Activated T-helper 9 cell treated with anti-CD3 and anti-CD28 coated beads, Interleukin-2, amount 50 U/mL, for 16 hours (primary cell): ENCODE data around the gene PRICKLE2.

Experiments used
- DNase-seq: peaks from one replicate; pipeline ENCODE4 v3.0.0-alpha.2; 2020; ENCODE audit warnings: low read depth

The PRICKLE2 gene

DNA sequence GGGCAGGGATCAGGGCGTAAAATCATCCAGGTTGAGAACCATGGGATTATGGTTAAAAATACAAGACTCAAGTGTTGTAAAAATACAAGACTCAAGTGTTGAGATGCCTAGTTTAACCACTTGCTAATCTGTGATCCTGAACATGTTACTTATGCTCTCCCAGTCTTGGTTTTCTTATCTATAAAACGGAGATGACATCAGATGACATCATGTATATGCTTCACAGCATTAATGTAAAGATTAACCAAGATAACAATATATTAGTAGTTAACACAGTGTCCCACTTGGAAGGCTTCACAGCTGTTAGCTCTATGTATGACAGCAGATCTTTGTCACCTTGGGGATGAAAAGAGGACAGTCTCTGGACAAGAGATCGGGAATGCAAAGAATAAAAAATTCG lies 96.2 kb downstream of the PRICKLE2 start:
- no peak for DNase-seq

DNA sequence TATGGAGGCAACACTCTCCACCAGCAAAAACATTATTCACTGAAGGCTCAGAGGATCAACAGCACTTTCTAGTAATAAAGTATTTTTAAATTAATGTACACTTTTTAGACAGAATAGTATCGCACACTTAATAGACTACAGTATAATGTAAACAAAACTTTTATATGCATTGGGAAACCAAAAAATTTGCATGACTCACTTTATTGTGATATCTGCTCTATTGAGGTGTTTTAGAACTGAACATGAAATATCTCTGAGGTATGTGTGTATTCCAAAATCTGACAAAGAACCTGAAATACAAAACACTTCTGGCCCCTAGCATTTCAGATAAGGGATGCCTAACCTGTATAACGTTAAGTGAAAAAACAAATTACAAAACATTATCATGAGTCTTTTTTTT lies 99.7 kb downstream of the PRICKLE2 start:
- DNase-seq, result no peak

- DNase-seq, result no peak
These were observed 101.3 kb downstream of the PRICKLE2 start for GRCh38 chr3:64123931-64124330.

- no peak for DNase-seq
These were observed 102.8 kb downstream of the PRICKLE2 start for GRCh38 chr3:64122476-64122875.

DNA sequence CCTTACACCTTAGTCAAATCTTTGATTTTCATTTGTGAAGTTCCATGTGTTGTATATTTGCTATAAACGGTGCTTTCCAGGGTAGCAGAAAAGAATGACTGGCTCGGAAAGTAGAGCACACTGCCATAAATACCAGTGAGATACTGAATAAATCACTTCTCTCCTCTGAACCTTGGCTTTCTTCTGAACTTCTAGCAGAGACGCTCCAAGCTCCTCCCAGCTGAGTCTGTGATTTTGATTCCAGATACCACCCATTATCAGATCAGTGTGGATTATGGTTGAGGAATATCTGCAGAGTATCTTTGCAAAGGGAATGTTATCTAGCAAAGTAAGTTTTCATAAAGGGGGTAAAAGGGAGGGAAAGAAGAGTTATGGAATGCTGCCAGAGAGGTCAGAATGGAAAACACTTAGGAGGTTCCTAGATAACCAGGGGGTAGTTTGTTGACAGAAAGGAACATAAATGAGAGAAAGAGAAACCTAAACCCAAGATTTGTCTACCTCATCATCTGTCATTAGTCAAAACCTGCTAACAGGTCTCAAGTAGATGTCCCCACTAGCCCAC lies 103.4 kb downstream of the PRICKLE2 start:
- no peak for DNase-seq

DNA sequence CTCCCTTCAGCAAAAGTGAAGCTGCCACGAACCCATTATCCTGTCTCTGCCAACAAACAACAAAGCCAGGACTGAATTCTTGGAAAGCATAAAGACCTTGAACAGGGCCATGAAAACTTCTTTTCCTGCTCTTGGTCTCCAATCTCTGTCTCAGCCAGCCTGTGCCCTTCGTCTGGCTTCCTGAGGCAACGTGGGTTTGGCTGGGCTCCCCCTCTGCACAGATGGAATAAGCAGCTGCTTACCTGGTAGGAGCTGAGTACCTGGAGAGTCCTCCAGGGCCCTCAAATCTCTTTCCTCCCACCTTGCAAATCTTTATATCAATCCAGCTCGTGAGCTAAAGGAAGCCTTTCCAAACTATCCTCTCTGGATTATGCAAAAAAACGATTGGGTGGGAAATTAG lies 104.4 kb downstream of the PRICKLE2 start:
- no peak for DNase-seq

DNA sequence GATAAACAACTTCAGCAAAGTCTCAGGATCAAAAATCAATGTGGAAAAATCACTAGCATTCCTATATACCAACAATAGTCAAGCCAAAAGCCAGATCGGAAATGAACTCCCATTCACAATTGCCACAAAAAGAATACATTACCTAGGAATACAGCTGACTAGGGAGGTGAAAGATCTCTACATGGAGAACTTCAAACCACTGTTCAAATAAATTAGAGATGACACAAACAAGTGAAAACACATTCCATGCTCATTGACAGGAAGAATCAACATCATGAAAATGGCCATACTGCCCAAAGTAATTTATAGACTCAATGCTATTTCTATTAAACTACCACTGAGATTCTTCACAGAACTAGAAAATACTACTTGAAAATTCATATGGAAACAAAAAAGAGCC lies 107.8 kb downstream of the PRICKLE2 start:
- no peak for DNase-seq

DNA sequence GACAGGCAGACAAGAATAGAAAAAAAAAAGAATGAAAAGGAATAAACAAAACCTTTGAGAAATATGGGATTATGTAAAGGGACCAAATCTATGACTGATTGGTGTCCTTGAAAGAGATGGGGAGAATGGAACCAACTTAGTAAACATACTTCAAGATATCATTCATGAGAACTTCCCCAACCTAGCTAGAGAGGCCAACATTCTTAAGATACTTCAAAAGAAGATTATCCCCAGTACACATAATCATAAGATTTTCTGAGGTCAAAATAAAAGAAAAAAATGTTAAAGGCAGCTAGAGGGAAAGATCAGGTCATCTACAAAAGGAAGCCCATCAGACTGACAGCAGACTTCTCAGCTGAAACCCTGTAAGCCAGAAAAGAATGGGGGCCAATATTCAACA lies 110.6 kb downstream of the PRICKLE2 start:
- no peak for DNase-seq

- DNase-seq, result no peak
These were observed 113.4 kb downstream of the PRICKLE2 start for GRCh38 chr3:64111872-64112271.

GRCh38 chr3:64111083-64111482 lies 114.2 kb downstream of the PRICKLE2 start:
- no peak for DNase-seq

- no peak for DNase-seq
These were observed 115.2 kb downstream of the PRICKLE2 start for GRCh38 chr3:64110071-64110470.

DNA sequence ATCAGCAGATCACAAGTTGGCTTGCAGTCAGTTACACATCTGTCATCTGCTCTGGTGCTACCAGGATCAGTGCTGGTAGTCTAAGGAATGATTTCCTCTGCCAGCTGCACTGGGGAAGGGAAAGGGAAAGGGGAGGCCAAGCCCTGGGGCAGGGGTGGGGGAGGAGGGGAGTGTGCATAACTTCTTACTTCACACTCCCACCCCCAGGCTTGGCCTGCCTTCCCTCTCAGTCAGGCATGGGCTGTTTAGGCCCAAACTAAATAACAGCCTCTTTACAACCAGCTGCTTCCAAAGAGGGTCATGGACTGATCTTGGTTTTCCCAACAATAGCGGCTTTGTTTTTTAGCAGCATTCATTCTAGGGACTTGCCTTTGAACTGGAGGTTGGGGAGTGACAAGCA lies 115.8 kb downstream of the PRICKLE2 start:
- no peak for DNase-seq

DNA sequence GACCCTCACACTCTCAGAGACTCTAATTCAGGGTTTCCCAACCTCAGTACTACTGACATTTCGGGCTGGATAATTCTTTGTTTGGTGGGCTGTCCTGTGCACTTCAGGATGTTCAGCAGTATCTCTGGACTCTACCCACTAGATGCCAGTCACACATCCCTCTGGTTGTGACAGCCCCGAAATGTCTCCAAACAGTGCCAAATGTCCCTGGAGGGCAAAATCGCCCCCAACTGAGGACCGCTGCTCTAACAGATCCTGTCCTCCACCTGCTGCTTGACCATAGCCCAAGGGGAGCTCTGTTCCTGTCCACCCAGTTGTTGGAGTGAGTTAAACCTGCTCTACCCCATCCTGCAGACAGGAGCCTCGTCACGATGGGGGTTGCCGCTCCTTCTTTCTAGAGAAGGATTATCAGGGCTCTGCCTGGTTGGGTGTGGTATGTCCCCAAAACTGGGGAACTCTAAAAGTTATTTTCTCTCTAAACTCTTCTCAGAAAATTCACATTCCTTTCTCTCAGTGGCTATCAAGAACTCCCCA lies 116.4 kb downstream of the PRICKLE2 start:
- DNase-seq, result no peak

- DNase-seq, result no peak
These were observed 117.0 kb downstream of the PRICKLE2 start for GRCh38 chr3:64108231-64108630.

GRCh38 chr3:64107190-64107589 lies 118.1 kb downstream of the PRICKLE2 start:
- no peak for DNase-seq

DNA sequence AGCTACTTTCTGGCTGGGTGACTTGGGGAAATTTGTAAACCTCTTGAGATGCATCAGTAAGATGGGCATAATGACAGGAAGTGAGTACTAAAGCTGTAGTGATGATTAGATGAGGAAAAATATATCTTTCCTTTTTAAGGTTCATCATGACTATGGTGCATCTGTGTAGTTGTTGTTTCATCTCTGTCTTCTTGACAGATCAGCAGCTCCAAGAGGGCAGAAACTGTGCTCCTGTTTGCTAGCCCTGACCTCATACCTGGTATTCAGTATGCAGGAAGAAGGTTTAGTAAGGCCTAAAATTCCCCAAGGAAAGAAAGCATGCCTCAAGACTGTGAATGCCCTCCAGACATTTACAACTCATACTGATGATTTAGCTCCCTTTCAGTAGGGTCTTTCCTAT lies 119.5 kb downstream of the PRICKLE2 start:
- DNase-seq, result no peak

DNA sequence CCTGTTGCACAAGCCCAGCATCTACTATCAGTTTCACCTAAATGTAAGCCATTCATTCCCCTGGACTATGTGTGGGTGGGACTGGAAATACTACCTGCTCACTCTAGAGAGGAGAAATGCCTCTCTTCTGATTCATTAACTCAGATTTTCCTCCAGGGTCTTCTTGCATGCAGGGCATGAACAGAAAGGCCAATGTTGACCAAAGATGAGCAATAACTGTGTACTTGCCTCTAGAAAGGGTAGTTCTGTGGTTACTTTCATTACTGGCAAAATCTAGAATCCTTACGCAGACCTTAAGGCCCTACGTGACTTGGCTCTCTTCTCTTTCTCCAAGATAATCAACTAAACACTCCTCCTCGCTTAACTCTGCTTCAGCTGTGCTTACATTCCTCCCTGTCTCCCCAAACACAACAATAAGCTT lies 120.6 kb downstream of the PRICKLE2 start:
- no peak for DNase-seq

GRCh38 chr3:64104006-64104405 lies 121.3 kb downstream of the PRICKLE2 start:
- DNase-seq, result no peak

DNA sequence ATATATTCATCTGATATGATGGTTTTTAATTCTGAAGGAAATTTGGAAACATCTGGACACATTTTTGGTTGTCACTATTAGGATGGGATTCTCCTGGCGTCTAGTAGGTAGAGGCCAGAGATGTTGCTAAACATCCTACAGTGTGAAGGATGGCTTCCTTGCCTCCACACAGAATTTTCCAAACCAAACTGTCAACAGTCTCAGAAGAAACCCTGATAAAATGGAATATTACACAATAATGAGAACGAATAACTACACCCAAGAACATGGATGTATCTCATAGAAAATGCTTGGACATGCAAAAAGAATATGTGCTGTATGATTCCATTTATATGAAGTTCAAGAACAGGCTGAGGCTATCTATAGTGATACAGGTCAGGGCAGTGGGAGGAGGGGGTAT lies 122.1 kb downstream of the PRICKLE2 start:
- no peak for DNase-seq

- DNase-seq, result no peak
These were observed 123.1 kb downstream of the PRICKLE2 start for GRCh38 chr3:64102147-64102546.

DNA sequence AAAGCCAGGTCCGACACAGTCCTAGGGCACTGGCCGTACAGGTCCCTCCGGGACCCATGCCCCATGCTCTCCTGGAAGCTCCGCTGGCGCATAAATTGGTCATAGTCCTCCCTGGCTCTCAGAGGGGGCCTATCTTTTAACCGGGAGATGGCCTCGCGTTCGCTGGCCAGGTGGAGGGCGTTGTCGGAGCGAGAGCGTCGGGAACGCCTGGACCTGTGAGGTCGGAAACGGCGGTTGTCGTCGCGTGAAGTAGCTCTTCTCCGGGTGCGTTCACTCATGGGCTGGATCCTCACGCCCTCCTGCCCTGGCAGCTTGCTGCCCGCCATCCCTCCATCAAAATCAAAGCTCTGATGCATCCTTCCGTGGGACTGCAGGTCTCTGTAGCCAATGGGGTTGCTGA lies 126.0 kb downstream of the PRICKLE2 start:
- no peak for DNase-seq

- DNase-seq, result no peak
These were observed 126.6 kb downstream of the PRICKLE2 start for GRCh38 chr3:64098670-64099069.

DNA sequence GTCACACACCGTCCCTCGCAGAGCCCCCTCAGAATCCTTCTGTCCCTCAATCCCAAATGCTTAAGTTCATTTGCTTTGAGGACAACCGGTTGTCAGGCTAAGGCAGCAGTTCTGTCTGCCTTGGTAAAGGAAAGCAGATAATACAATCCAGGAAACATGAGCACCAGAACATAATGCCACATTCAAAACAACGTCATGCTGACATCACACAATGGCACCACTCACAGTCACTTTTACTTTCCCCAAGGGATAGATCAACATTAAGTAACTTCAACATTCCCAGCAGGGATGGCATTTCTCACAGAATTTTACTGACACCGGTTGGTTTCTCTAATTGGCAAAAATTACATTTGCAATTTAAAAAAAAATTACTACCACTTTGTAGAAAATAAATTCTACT lies 127.3 kb downstream of the PRICKLE2 start:
- no peak for DNase-seq

GRCh38 chr3:64095802-64096201 lies 129.5 kb downstream of the PRICKLE2 start:
- no peak for DNase-seq

DNA sequence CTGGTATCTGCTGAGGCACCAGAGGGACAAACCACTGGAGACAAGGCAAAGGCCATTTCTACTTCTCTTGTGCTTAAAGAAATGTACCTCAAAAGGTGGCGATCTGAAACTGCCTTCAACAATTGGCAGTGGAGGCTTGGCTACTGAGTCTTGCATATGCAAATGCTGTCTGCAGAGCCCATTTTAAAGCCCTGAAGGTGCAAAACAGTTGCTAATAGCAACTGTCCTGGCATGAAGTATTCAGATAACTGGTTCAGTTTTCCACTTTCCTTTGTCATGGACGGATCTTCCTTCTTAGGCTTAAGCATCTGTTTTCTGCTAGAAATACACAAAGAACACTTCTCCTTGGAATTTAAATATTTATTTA lies 130.6 kb downstream of the PRICKLE2 start:
- DNase-seq, result no peak
